ENCODE results near the gene ATOH8.
A peak's percentile ranks its signal among the peaks of the same experiment; 100 is the strongest.

Gene ATOH8

GRCh38 chr2:85748985-85749875, 4.6 kb upstream of the ATOH8 start:
- Histone ChIP-seq H3K27me3 (ENCODE audit: low read depth, low read length) (no peaks in the 10 kb centered on the region), H3K4me1 (ENCODE audit: control insufficient read depth in 1 of 2, insufficient read depth in 2 of 2, low read length in 2 of 2) (peaks cover 12 to 56% of the 10 kb centered on the region in 2 donors), H3K9me3 (ENCODE audit: control insufficient read depth in 1 of 2, low read length in 2 of 2) (no peaks in the 10 kb centered on the region), H3K36me3 (ENCODE audit: control insufficient read depth in 1 of 2, insufficient read depth in 2 of 2, low read length in 2 of 2) (no peaks in the 10 kb centered on the region), H3K27ac (ENCODE audit: low read length) (no peak overlapping the region), H3K4me3 (ENCODE audit: low read depth in 1 of 2, low read length in 2 of 2) (no peak overlapping the region)

GRCh38 chr2:85750587-85751575, 2.9 kb upstream of the ATOH8 start:
- Histone ChIP-seq H3K4me1 (ENCODE audit: control insufficient read depth in 1 of 2, insufficient read depth in 2 of 2, low read length in 2 of 2) (peaks cover 10 to 56% of the 10 kb centered on the region in 2 donors), H3K27me3 (ENCODE audit: low read depth, low read length) (peaks cover 3% of the 10 kb centered on the region), H3K4me3 (ENCODE audit: low read depth in 1 of 2, low read length in 2 of 2) (no peak overlapping the region), H3K27ac (ENCODE audit: low read length) (no peak overlapping the region), H3K9me3 (ENCODE audit: control insufficient read depth in 1 of 2, low read length in 2 of 2) (no peaks in the 10 kb centered on the region), H3K36me3 (ENCODE audit: control insufficient read depth in 1 of 2, insufficient read depth in 2 of 2, low read length in 2 of 2) (no peaks in the 10 kb centered on the region)

- Histone ChIP-seq H3K4me1 (ENCODE audit: control insufficient read depth in 1 of 2, insufficient read depth in 2 of 2, low read length in 2 of 2) (peaks cover 10 to 55% of the 10 kb centered on the region in 2 donors), H3K27me3 (ENCODE audit: low read depth, low read length) (peaks cover 3% of the 10 kb centered on the region), H3K9me3 (ENCODE audit: control insufficient read depth in 1 of 2, low read length in 2 of 2) (no peaks in the 10 kb centered on the region), H3K4me3 (ENCODE audit: low read depth in 1 of 2, low read length in 2 of 2) (no peak overlapping the region), H3K27ac (ENCODE audit: low read length) (no peak overlapping the region), H3K36me3 (ENCODE audit: control insufficient read depth in 1 of 2, insufficient read depth in 2 of 2, low read length in 2 of 2) (no peaks in the 10 kb centered on the region)
These were observed 2.2 kb upstream of the ATOH8 start for GRCh38 chr2:85751627-85752026.

- no peaks in the 10 kb centered on the region for H3K9me3 ChIP-seq (ENCODE audit: control insufficient read depth in 1 of 2, low read length in 2 of 2)
- peak overlapping the region; percentile 50 to 84 for H3K4me3 ChIP-seq (ENCODE audit: low read depth in 1 of 2, low read length in 2 of 2)
- peaks cover 10 to 55% of the 10 kb centered on the region in 2 donors for H3K4me1 ChIP-seq (ENCODE audit: control insufficient read depth in 1 of 2, insufficient read depth in 2 of 2, low read length in 2 of 2)
- H3K27me3 ChIP-seq (ENCODE audit: low read depth, low read length) = peaks cover 3% of the 10 kb centered on the region
- no peaks in the 10 kb centered on the region for H3K36me3 ChIP-seq (ENCODE audit: control insufficient read depth in 1 of 2, insufficient read depth in 2 of 2, low read length in 2 of 2)
- no peak overlapping the region for H3K27ac ChIP-seq (ENCODE audit: low read length)
These were observed 711 bp upstream of the ATOH8 start for GRCh38 chr2:85753035-85753524.

- Histone ChIP-seq H3K9me3 (ENCODE audit: control insufficient read depth in 1 of 2, low read length in 2 of 2) (no peaks in the 10 kb centered on the region), H3K36me3 (ENCODE audit: control insufficient read depth in 1 of 2, insufficient read depth in 2 of 2, low read length in 2 of 2) (no peaks in the 10 kb centered on the region), H3K27ac (ENCODE audit: low read length) (no peak overlapping the region), H3K4me1 (ENCODE audit: control insufficient read depth in 1 of 2, insufficient read depth in 2 of 2, low read length in 2 of 2) (peaks cover 7 to 53% of the 10 kb centered on the region in 2 donors), H3K27me3 (ENCODE audit: low read depth, low read length) (peaks cover 3% of the 10 kb centered on the region), H3K4me3 (ENCODE audit: low read depth in 1 of 2, low read length in 2 of 2) (peak overlapping the region; percentile 76 to 84)
These were observed 713 bp downstream of the ATOH8 start for GRCh38 chr2:85754313-85755095.

- peaks cover 3% of the 10 kb centered on the region for H3K27me3 ChIP-seq (ENCODE audit: low read depth, low read length)
- H3K36me3 ChIP-seq (ENCODE audit: control insufficient read depth in 1 of 2, insufficient read depth in 2 of 2, low read length in 2 of 2) = no peaks in the 10 kb centered on the region
- H3K4me3 ChIP-seq (ENCODE audit: low read depth in 1 of 2, low read length in 2 of 2) = peak overlapping the region; percentile 76 to 84
- no peak overlapping the region for H3K27ac ChIP-seq (ENCODE audit: low read length)
- H3K9me3 ChIP-seq (ENCODE audit: control insufficient read depth in 1 of 2, low read length in 2 of 2) = no peaks in the 10 kb centered on the region
- peaks cover 6 to 47% of the 10 kb centered on the region in 2 donors for H3K4me1 ChIP-seq (ENCODE audit: control insufficient read depth in 1 of 2, insufficient read depth in 2 of 2, low read length in 2 of 2)
These were observed 1.6 kb downstream of the ATOH8 start for GRCh38 chr2:85755122-85756027.

- Histone ChIP-seq H3K4me1 (ENCODE audit: control insufficient read depth in 1 of 2, insufficient read depth in 2 of 2, low read length in 2 of 2) (peaks cover 6 to 40% of the 10 kb centered on the region in 2 donors), H3K4me3 (ENCODE audit: low read depth in 1 of 2, low read length in 2 of 2) (peak overlapping the region; percentile 76 to 84), H3K36me3 (ENCODE audit: control insufficient read depth in 1 of 2, insufficient read depth in 2 of 2, low read length in 2 of 2) (no peaks in the 10 kb centered on the region), H3K9me3 (ENCODE audit: control insufficient read depth in 1 of 2, low read length in 2 of 2) (no peaks in the 10 kb centered on the region), H3K27ac (ENCODE audit: low read length) (no peak overlapping the region), H3K27me3 (ENCODE audit: low read depth, low read length) (peaks cover 3% of the 10 kb centered on the region)
These were observed 2.4 kb downstream of the ATOH8 start for GRCh38 chr2:85756195-85756594.

- Histone ChIP-seq H3K27ac (ENCODE audit: low read length) (no peak overlapping the region), H3K4me3 (ENCODE audit: low read depth in 1 of 2, low read length in 2 of 2) (peak overlapping the region in 1 of 2 donors; percentile 84), H3K36me3 (ENCODE audit: control insufficient read depth in 1 of 2, insufficient read depth in 2 of 2, low read length in 2 of 2) (no peaks in the 10 kb centered on the region)
These were observed 3.1 kb downstream of the ATOH8 start for GRCh38 chr2:85756822-85757435.

GRCh38 chr2:85757860-85758259, 4.1 kb downstream of the ATOH8 start:
- no peaks in the 10 kb centered on the region for H3K9me3 ChIP-seq (ENCODE audit: control insufficient read depth in 1 of 2, low read length in 2 of 2)
- H3K36me3 ChIP-seq (ENCODE audit: control insufficient read depth in 1 of 2, insufficient read depth in 2 of 2, low read length in 2 of 2) = no peaks in the 10 kb centered on the region
- H3K4me1 ChIP-seq (ENCODE audit: control insufficient read depth in 1 of 2, insufficient read depth in 2 of 2, low read length in 2 of 2) = peaks cover 6 to 35% of the 10 kb centered on the region in 2 donors
- H3K27me3 ChIP-seq (ENCODE audit: low read depth, low read length) = peaks cover 3% of the 10 kb centered on the region
- H3K4me3 ChIP-seq (ENCODE audit: low read depth in 1 of 2, low read length in 2 of 2) = no peak overlapping the region
- H3K27ac ChIP-seq (ENCODE audit: low read length) = no peak overlapping the region

More at GRCh38 chr2:85756822-85757435, 3.1 kb downstream of the ATOH8 start:
- Histone ChIP-seq H3K9me3 (ENCODE audit: control insufficient read depth in 1 of 2, low read length in 2 of 2) (no peaks in the 10 kb centered on the region), H3K27me3 (ENCODE audit: low read depth, low read length) (peaks cover 3% of the 10 kb centered on the region), H3K4me1 (ENCODE audit: control insufficient read depth in 1 of 2, insufficient read depth in 2 of 2, low read length in 2 of 2) (peaks cover 6 to 35% of the 10 kb centered on the region in 2 donors)

Data from muscle layer of duodenum (tissue), 2 donors.